Activated naive CD8-positive, alpha-beta T cell treated with anti-CD3 and anti-CD28 coated beads, Interleukin-2, amount 10 ng/mL, durations not matched to agents 7 days and 5 days (primary cell): ENCODE data around the gene DLG2. TPM values are rescaled to one million over a fixed set of nuclear protein-coding genes. Genes with fewer than 3 reads are reported as not detected.
A peak's percentile ranks its signal among the peaks of the same experiment; 100 is the strongest.

Experiments used
- ATAC-seq: fragments of 150-1000 bp; cut with Tn5 transposase; one replicate; pipeline ENCODE4 v1.10.0; 2021; ENCODE audit warnings: low read depth, moderate library complexity
- POLR2A ChIA-PET: fragments of 350-600 bp; sonication (Branson Sonifier 250); formaldehyde crosslinking; loops from one replicate; lab custom pipeline; 2021; ENCODE audit warnings: antibody characterized with exemption; lab: Charles Lee
- DNase-seq: peaks from one replicate; pipeline ENCODE4 v3.0.0; 2021
- H3K27ac Mint-ChIP-seq: one replicate; pipeline ENCODE4 v1.8.0; 2022; ENCODE audit warnings: mild to moderate bottlenecking, mixed read lengths
- H3K27me3 Mint-ChIP-seq: one replicate; pipeline ENCODE4 v1.8.0; 2022; ENCODE audit warnings: mild to moderate bottlenecking, moderate library complexity, mixed read lengths
- H3K36me3 Mint-ChIP-seq: one replicate; pipeline ENCODE4 v1.8.0; 2021; ENCODE audit warnings: mild to moderate bottlenecking, mixed read lengths
- H3K4me1 Mint-ChIP-seq: one replicate; pipeline ENCODE4 v1.8.0; 2021; ENCODE audit warnings: mixed read lengths
- H3K4me3 Mint-ChIP-seq: one replicate; pipeline ENCODE4 v1.8.0; 2022; ENCODE audit warnings: mild to moderate bottlenecking, moderate library complexity, mixed read lengths
- H3K9me3 Mint-ChIP-seq: one replicate; pipeline ENCODE4 v1.8.0; 2021; ENCODE audit warnings: mixed read lengths
- total RNA-seq, 2 experiments: library from RNA; stranded (reverse); gene quantifications; one replicate each; pipeline ENCODE4 v1.2.3, GENCODE V29; 2021

The DLG2 gene
- total RNA-seq, 2 experiments from 2014 or later, result 2.6 to 3.4 TPM

GRCh38 chr11:84721561-84721961 is 905.6 kb downstream of the DLG2 start:
- H3K4me1 Mint-ChIP-seq, result no peaks in the 10 kb centered on the region
- H3K27me3 Mint-ChIP-seq, result peaks cover 13% of the 10 kb centered on the region
- H3K4me3 Mint-ChIP-seq, result no peak overlapping the region
- H3K27ac Mint-ChIP-seq, result no peak overlapping the region
- POLR2A ChIA-PET, result no interaction called here
- H3K36me3 Mint-ChIP-seq, result no peaks in the 10 kb centered on the region
- DNase-seq (no peak), ATAC-seq (no peak)
- H3K9me3 Mint-ChIP-seq, result no peaks in the 10 kb centered on the region

DNA sequence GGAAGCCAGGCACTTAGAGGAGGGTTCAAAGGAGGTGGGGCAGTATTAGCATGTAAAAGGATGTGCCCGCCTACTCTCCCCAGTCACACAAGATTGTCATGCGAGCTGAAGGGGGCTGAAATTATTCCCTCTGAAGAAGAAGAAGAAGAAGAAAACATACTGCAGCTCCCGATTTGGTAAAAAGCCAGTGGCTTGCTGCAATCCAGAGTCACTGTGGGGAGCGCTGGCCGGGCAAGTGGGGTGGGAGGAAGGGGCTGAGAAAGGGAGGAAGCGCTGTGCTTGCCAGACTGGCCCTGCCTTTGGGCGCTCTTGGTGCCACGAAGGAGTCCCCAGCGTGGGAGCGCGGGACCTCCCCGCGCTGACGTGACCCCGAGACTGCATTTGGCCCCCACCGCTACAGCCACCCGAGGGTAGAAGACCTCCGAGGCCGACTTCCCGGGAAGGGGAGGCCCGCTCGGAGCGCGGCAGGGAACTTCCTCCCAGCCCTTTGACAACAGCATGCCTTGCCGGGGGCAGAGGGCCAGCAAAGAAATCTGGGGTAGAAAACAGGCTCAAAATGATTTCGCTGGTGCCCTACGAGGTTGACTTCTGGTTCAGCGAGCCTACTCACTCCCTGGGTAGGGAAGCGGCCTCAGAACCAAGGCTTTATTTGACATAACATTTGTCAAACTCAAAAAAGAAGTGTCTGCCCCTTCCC is 906.3 kb downstream of the DLG2 start:
- Mint-ChIP-seq H3K9me3 (no peaks in the 10 kb centered on the region), H3K27me3 (peaks cover 13% of the 10 kb centered on the region), H3K27ac (no peak overlapping the region), H3K36me3 (no peaks in the 10 kb centered on the region), H3K4me3 (peak overlapping the region; percentile 79), H3K4me1 (no peaks in the 10 kb centered on the region)
- DNase-seq (peak; percentile 31), ATAC-seq (peak; percentile 70)
- POLR2A ChIA-PET, result no interaction called here

DNA sequence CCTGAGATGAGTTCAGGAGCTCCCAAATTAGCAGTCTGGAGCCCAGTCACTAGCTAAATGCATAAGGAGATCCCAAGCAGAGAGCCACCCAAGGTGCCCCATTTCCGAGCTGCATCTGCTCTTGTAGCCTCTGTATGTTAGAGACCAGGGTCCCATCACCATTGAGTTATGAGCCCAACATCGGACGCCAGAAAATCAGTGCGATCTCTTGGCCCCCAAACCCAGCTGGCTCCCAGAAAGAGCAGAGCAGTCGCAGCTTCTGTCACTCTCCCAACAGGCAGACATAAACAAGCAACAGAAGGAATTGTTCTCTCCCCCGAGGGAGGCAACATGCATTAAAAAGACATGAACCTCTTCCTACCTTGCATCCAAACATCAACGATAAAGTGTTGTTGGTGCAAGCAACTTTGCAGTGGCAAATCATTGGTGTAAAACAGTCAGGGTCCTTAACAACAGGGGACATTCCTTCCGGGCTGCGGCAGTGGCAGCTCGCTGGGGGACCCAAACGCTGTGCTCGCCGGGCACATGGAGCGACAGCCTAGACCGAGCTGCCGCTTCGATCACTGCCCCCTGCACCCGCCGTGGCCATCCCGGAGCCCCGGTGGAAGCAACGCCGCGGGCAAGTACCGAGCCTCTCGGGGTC is 907.1 kb downstream of the DLG2 start:
- DNase-seq (peak; percentile 23), ATAC-seq (peak; percentile 35)
- Mint-ChIP-seq H3K36me3 (no peaks in the 10 kb centered on the region), H3K4me1 (no peaks in the 10 kb centered on the region), H3K9me3 (no peaks in the 10 kb centered on the region), H3K27ac (no peak overlapping the region), H3K4me3 (peak overlapping the region; percentile 79), H3K27me3 (peaks cover 13% of the 10 kb centered on the region)
- POLR2A ChIA-PET, result no interaction called here

- POLR2A ChIA-PET, result no interaction called here
- peak overlapping the region; percentile 87 for H3K4me3 Mint-ChIP-seq
- H3K9me3 Mint-ChIP-seq, result peaks cover 4% of the 10 kb centered on the region
- H3K27me3 Mint-ChIP-seq, result peaks cover 7% of the 10 kb centered on the region
- DNase-seq (peak; percentile 67), ATAC-seq (peak; percentile 97)
- peaks cover 2% of the 10 kb centered on the region for H3K36me3 Mint-ChIP-seq
- H3K4me1 Mint-ChIP-seq, result peaks cover 7% of the 10 kb centered on the region
- H3K27ac Mint-ChIP-seq, result peak overlapping the region; percentile 92
Measured at GRCh38 chr11:84714316-84714780, 912.8 kb downstream of the DLG2 start.

GRCh38 chr11:84691830-84692229 is 935.3 kb downstream of the DLG2 start:
- DNase-seq (no peak), ATAC-seq (no peak)
- Mint-ChIP-seq H3K4me1 (no peaks in the 10 kb centered on the region), H3K27me3 (no peaks in the 10 kb centered on the region), H3K4me3 (no peak overlapping the region), H3K36me3 (no peaks in the 10 kb centered on the region), H3K27ac (no peak overlapping the region), H3K9me3 (peaks cover 4% of the 10 kb centered on the region)
- POLR2A ChIA-PET, result no interaction called here

- no peaks in the 10 kb centered on the region for H3K4me1 Mint-ChIP-seq
- H3K4me3 Mint-ChIP-seq, result no peak overlapping the region
- H3K27ac Mint-ChIP-seq, result no peak overlapping the region
- H3K36me3 Mint-ChIP-seq, result no peaks in the 10 kb centered on the region
- H3K9me3 Mint-ChIP-seq, result no peaks in the 10 kb centered on the region
- ATAC-seq (no peak), DNase-seq (no peak)
- POLR2A ChIA-PET, result no interaction called here
- peaks cover 3% of the 10 kb centered on the region for H3K27me3 Mint-ChIP-seq
Measured at GRCh38 chr11:84687433-84687832, 939.7 kb downstream of the DLG2 start.

DNA sequence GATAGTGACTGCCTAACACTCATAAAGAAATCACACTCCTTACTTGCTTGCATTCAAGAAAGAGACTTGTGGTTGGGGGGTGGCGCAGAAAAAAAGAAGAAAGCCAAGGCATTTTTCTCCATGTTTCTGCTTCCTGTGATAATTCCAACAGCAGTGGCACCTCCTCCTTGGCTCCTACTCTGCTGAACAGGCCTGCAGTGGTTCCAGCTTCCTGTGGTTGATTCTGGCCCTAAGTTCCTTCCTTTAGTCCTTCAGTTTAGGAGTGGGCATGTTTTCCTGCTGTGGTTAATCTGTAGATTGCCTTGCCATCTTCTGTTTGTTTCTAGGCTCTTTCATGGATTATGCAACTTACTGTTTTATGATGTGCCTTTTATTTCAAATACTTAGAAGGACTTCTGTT is 940.4 kb downstream of the DLG2 start:
- Mint-ChIP-seq H3K9me3 (no peaks in the 10 kb centered on the region), H3K36me3 (no peaks in the 10 kb centered on the region), H3K27ac (no peak overlapping the region), H3K4me3 (no peak overlapping the region), H3K27me3 (peaks cover 3% of the 10 kb centered on the region), H3K4me1 (no peaks in the 10 kb centered on the region)
- POLR2A ChIA-PET, result no interaction called here
- no peak for ATAC-seq
- DNase-seq, result no peak

DNA sequence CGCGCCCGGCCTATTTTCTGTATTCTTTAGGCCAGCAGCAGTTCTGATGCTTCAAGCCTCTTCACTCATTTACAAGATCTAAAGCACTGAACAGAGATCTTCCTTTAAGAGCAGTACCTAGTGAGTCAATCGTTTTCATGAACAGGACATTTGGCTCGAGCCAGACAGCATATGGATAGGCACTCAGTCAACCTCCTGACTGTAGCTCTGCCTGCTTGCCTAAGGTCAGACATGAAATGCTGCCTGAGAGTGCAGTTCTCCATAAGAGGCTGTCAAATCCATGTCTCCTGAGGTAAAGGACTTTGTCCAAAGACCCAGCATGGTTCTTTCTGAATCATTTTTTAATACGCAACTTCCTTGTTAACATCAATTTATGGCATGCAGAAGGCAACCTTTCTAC is 941.2 kb downstream of the DLG2 start:
- ATAC-seq (no peak), DNase-seq (no peak)
- H3K4me1 Mint-ChIP-seq, result no peaks in the 10 kb centered on the region
- H3K27me3 Mint-ChIP-seq, result peaks cover 3% of the 10 kb centered on the region
- POLR2A ChIA-PET, result no interaction called here
- H3K27ac Mint-ChIP-seq, result no peak overlapping the region
- no peaks in the 10 kb centered on the region for H3K36me3 Mint-ChIP-seq
- H3K4me3 Mint-ChIP-seq, result no peak overlapping the region
- no peaks in the 10 kb centered on the region for H3K9me3 Mint-ChIP-seq

- H3K4me1 Mint-ChIP-seq, result no peaks in the 10 kb centered on the region
- H3K36me3 Mint-ChIP-seq, result no peaks in the 10 kb centered on the region
- no peak overlapping the region for H3K27ac Mint-ChIP-seq
- H3K9me3 Mint-ChIP-seq, result no peaks in the 10 kb centered on the region
- ATAC-seq (no peak), DNase-seq (no peak)
- POLR2A ChIA-PET, result no interaction called here
- H3K4me3 Mint-ChIP-seq, result no peak overlapping the region
- H3K27me3 Mint-ChIP-seq, result peaks cover 3% of the 10 kb centered on the region
Measured at GRCh38 chr11:84685149-84685548, 942.0 kb downstream of the DLG2 start.

DNA sequence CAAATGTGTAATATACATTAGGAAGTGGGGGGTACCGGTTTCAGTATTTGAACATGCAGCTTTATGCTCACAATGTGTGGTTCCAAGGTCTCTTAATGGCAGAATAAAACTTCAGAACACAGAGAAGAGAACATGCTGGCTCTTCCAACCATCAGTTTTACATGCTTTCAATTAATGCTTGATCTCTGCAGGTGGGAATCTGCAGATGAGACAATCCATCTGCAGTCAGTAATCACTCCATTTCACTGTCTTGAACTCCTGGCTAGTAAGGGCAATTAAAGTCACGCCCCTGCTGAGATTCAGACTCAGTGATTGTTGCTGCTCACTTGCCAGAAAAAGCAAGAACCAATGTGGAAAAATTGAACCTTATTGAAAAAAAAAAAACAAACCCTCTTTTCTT is 945.7 kb downstream of the DLG2 start:
- no peak for ATAC-seq
- POLR2A ChIA-PET, result no interaction called here
- no peak for DNase-seq
- Mint-ChIP-seq H3K4me1 (no peaks in the 10 kb centered on the region), H3K4me3 (no peak overlapping the region), H3K36me3 (no peaks in the 10 kb centered on the region), H3K9me3 (no peaks in the 10 kb centered on the region), H3K27me3 (peaks cover 3% of the 10 kb centered on the region), H3K27ac (no peak overlapping the region)

- no peaks in the 10 kb centered on the region for H3K27me3 Mint-ChIP-seq
- DNase-seq, result no peak
- POLR2A ChIA-PET, result no interaction called here
- no peak for ATAC-seq
- no peak overlapping the region for H3K4me3 Mint-ChIP-seq
- no peak overlapping the region for H3K27ac Mint-ChIP-seq
- no peaks in the 10 kb centered on the region for H3K9me3 Mint-ChIP-seq
- H3K4me1 Mint-ChIP-seq, result no peaks in the 10 kb centered on the region
- H3K36me3 Mint-ChIP-seq, result no peaks in the 10 kb centered on the region
Measured at GRCh38 chr11:84675396-84676025, 951.6 kb downstream of the DLG2 start.

GRCh38 chr11:84673753-84674152 is 953.4 kb downstream of the DLG2 start:
- H3K36me3 Mint-ChIP-seq, result no peaks in the 10 kb centered on the region
- POLR2A ChIA-PET, result no interaction called here
- H3K27ac Mint-ChIP-seq, result no peak overlapping the region
- ATAC-seq (no peak), DNase-seq (no peak)
- no peaks in the 10 kb centered on the region for H3K27me3 Mint-ChIP-seq
- H3K4me3 Mint-ChIP-seq, result no peak overlapping the region
- H3K4me1 Mint-ChIP-seq, result no peaks in the 10 kb centered on the region
- peaks cover 3% of the 10 kb centered on the region for H3K9me3 Mint-ChIP-seq

- Mint-ChIP-seq H3K4me1 (no peaks in the 10 kb centered on the region), H3K4me3 (no peak overlapping the region), H3K9me3 (peaks cover 4% of the 10 kb centered on the region), H3K27ac (no peak overlapping the region), H3K36me3 (no peaks in the 10 kb centered on the region), H3K27me3 (no peaks in the 10 kb centered on the region)
- DNase-seq (no peak), ATAC-seq (no peak)
- POLR2A ChIA-PET, result no interaction called here
Measured at GRCh38 chr11:84671325-84671999, 955.7 kb downstream of the DLG2 start.
